ENCODE results near the gene TMEM114.

Gene TMEM114

GRCh38 chr16:8589900-8590688, at the start of gene TMEM114:
TMEM114 (minus strand) TSS chr16:8590511; CDS start chr16:8589838, 673 bp downstream.
- DNase-seq, result no peak

GRCh38 chr16:8639694-8640093, 49.4 kb upstream of the TMEM114 start:
- no peak for DNase-seq

- DNase-seq, result no peak
These were observed 44.9 kb upstream of the TMEM114 start for GRCh38 chr16:8634991-8635736.

GRCh38 chr16:8632675-8633182, 42.4 kb upstream of the TMEM114 start:
- no peak for DNase-seq

- DNase-seq, result no peak
These were observed 41.6 kb upstream of the TMEM114 start for GRCh38 chr16:8631818-8632465.

GRCh38 chr16:8631373-8631772, 41.1 kb upstream of the TMEM114 start:
- DNase-seq, result no peak

GRCh38 chr16:8630255-8630953, 40.1 kb upstream of the TMEM114 start:
- DNase-seq, result no peak

GRCh38 chr16:8628981-8629725, 38.8 kb upstream of the TMEM114 start:
- no peak for DNase-seq

- no peak for DNase-seq
These were observed 37.1 kb upstream of the TMEM114 start for GRCh38 chr16:8627456-8627855.

GRCh38 chr16:8626946-8627345, 36.6 kb upstream of the TMEM114 start:
- DNase-seq, result no peak

GRCh38 chr16:8625491-8626087, 35.3 kb upstream of the TMEM114 start:
- DNase-seq, result no peak

- no peak for DNase-seq
These were observed 33.3 kb upstream of the TMEM114 start for GRCh38 chr16:8623634-8624033.

- no peak for DNase-seq
These were observed 32.0 kb upstream of the TMEM114 start for GRCh38 chr16:8622315-8622656.

GRCh38 chr16:8621572-8622314, 31.4 kb upstream of the TMEM114 start, which contains the start of gene METTL22:
METTL22 (plus strand) TSS chr16:8621698; CDS start chr16:8625666, 3,968 bp downstream.
- DNase-seq, result peak; percentile 98

GRCh38 chr16:8621222-8621571, 30.9 kb upstream of the TMEM114 start:
- no peak for DNase-seq

GRCh38 chr16:8620535-8620934, 30.2 kb upstream of the TMEM114 start:
- DNase-seq, result no peak

GRCh38 chr16:8619671-8620370, 29.5 kb upstream of the TMEM114 start:
- no peak for DNase-seq

GRCh38 chr16:8614435-8615029, 24.2 kb upstream of the TMEM114 start:
- DNase-seq, result no peak

GRCh38 chr16:8611886-8612600, 21.7 kb upstream of the TMEM114 start:
- DNase-seq, result no peak
